ENCODE measurements around the gene TTC3.

DNA sequence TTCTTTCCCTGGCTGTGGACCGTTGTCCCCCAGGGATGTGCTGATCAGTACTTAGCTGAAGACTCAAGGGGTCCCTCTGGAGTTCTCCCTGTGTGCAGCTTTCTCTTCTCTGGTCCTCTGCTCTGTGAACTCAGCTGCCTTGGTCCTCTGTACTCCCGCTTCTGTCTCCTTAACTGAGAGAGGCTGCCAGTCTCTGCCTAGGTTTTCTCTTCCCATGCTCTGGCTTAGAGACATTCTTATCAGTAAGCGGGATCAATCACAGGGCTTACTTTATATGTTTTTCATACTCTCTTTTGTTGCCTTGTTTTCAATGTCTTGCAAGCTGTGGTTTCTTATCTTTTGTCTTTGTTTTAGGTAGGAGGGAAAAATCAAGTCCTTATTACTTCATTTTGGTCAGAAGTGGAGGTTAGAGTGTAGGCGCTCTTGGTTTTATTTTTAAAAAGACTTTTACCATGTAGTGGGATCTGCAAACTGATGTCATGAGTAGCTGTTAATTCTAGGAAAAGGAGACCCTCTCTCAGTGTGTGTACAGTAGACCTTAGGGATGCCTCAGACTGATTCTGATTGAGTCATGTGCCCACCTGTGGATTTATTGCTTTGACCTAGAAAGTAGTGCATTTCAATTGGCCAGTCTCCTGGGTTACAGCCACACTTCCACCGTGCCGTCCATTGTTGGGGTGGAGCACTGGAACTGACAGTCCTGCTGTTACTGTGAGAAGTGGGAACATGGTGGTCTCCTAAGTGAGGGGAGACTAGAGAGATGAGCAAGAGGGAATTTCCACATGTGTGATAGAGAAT, 46.6 kb downstream of the TTC3 start:
- TF ChIP-seq CTCF (IDR thresholded peaks at IDR 0.05; ENCODE audit: poor library complexity) (no peak), EZH2phosphoT487 (IDR thresholded peaks at IDR 0.05; ENCODE audit: low read depth, severe bottlenecking, unreplicated experiment) (no peak)
